ENCODE data around the gene UPF2. TPM values are rescaled to one million over a fixed set of nuclear protein-coding genes. Genes with fewer than 3 reads are reported as not detected.

UPF2 gene
- total and polyA plus RNA-seq, 4 donors: 6.6 to 19.6 (median 16.4) TPM

- Histone ChIP-seq H3K9me3 (ENCODE audit: control insufficient read depth in 4 of 4, low read length in 3 of 4) (no peaks in the 10 kb centered on the region), H3K27me3 (ENCODE audit: control insufficient read depth in 4 of 4, insufficient read depth in 4 of 4, low read length in 3 of 4) (no peaks in the 10 kb centered on the region), H3K36me3 (ENCODE audit: control insufficient read depth in 4 of 4, insufficient read depth in 3 of 4, low read depth in 1 of 4, low read length in 3 of 4) (no peaks in the 10 kb centered on the region), H3K27ac (ENCODE audit: low read depth in 1 of 2, low read length in 2 of 2) (no peak overlapping the region), H3K4me3 (ENCODE audit: low read depth in 1 of 3, low read length in 3 of 3) (no peak overlapping the region), H3K9ac (ENCODE audit: low read depth in 1 of 2, low read length in 2 of 2) (no peak overlapping the region), H3K4me1 (ENCODE audit: control insufficient read depth in 4 of 4, insufficient read depth in 4 of 4, low read length in 3 of 4) (peaks cover 0 to 3% (median 0%) of the 10 kb centered on the region in 4 donors)
- TF ChIP-seq RAD21 (IDR thresholded peaks at IDR 0.05) (no peak), EGR1 (IDR thresholded peaks at IDR 0.05; ENCODE audit: low read depth in 2 of 2) (no peak)
- DNase-seq (ENCODE audit: low spot score): no peak
- 83% methylated on average over 14 of the region's 14 CpGs for WGBS
Observed at GRCh38 chr10:12062754-12063482, 20.3 kb upstream of the UPF2 start.

- no peaks in the 10 kb centered on the region for H3K27me3 ChIP-seq (ENCODE audit: control insufficient read depth in 4 of 4, insufficient read depth in 4 of 4, low read length in 3 of 4)
- H3K27ac ChIP-seq (ENCODE audit: low read depth in 1 of 2, low read length in 2 of 2): no peak overlapping the region
- no peak overlapping the region for H3K4me3 ChIP-seq (ENCODE audit: low read depth in 1 of 3, low read length in 3 of 3)
- no peak overlapping the region for H3K9ac ChIP-seq (ENCODE audit: low read depth in 1 of 2, low read length in 2 of 2)
- no peaks in the 10 kb centered on the region for H3K9me3 ChIP-seq (ENCODE audit: control insufficient read depth in 4 of 4, low read length in 3 of 4)
- WGBS: 83% methylated on average over 4 of the region's 4 CpGs
- no peak for TF ChIP-seq ZBTB33 (IDR thresholded peaks at IDR 0.05)
- H3K36me3 ChIP-seq (ENCODE audit: control insufficient read depth in 4 of 4, insufficient read depth in 3 of 4, low read depth in 1 of 4, low read length in 3 of 4): no peaks in the 10 kb centered on the region
- DNase-seq (ENCODE audit: low spot score): no peak
- H3K4me1 ChIP-seq (ENCODE audit: control insufficient read depth in 4 of 4, insufficient read depth in 4 of 4, low read length in 3 of 4): peaks cover 0 to 3% (median 0%) of the 10 kb centered on the region in 4 donors
Observed at GRCh38 chr10:12061124-12061523, 18.5 kb upstream of the UPF2 start.

GRCh38 chr10:12056748-12057147 lies 14.1 kb upstream of the UPF2 start:
- Histone ChIP-seq H3K9ac (ENCODE audit: low read depth in 1 of 2, low read length in 2 of 2) (no peak overlapping the region), H3K27ac (ENCODE audit: low read depth in 1 of 2, low read length in 2 of 2) (no peak overlapping the region)
- WGBS: 72% methylated on average over 4 of the region's 4 CpGs

More at GRCh38 chr10:12056748-12057147, 14.1 kb upstream of the UPF2 start:
- Histone ChIP-seq H3K4me3 (ENCODE audit: low read depth in 1 of 3, low read length in 3 of 3) (no peak overlapping the region), H3K36me3 (ENCODE audit: control insufficient read depth in 4 of 4, insufficient read depth in 3 of 4, low read depth in 1 of 4, low read length in 3 of 4) (no peaks in the 10 kb centered on the region), H3K9me3 (ENCODE audit: control insufficient read depth in 4 of 4, low read length in 3 of 4) (no peaks in the 10 kb centered on the region), H3K27me3 (ENCODE audit: control insufficient read depth in 4 of 4, insufficient read depth in 4 of 4, low read length in 3 of 4) (no peaks in the 10 kb centered on the region), H3K4me1 (ENCODE audit: control insufficient read depth in 4 of 4, insufficient read depth in 4 of 4, low read length in 3 of 4) (peaks cover 0 to 10% (median 3%) of the 10 kb centered on the region in 4 donors)
- DNase-seq (ENCODE audit: low spot score): no peak
- no peak for TF ChIP-seq EGR1 (IDR thresholded peaks at IDR 0.05; ENCODE audit: low read depth in 2 of 2)
- no peak for TF ChIP-seq MAX (IDR thresholded peaks at IDR 0.05)
- TF ChIP-seq CTCF (IDR thresholded peaks at IDR 0.05; ENCODE audit: low read depth, low read length, missing input control): no peak
